Stimulated activated CD8-positive, alpha-beta memory T cell treated with anti-CD3 and anti-CD28 coated beads, Interleukin-7, amount 100 ng/mL, for 4 hours (primary cell): ENCODE results near the gene MZF1.

Experiments
- DNase-seq, 2 donors: peaks; one replicate each; pipeline ENCODE4 v3.0.0-alpha.2; 2020; ENCODE audit warnings: low read depth in 2 of 2

Gene MZF1

GRCh38 chr19:58555920-58556621, 17.1 kb downstream of the MZF1 start:
- DNase-seq = no peak

- no peak for DNase-seq
Observed at GRCh38 chr19:58555369-58555885, 17.7 kb downstream of the MZF1 start.

DNA sequence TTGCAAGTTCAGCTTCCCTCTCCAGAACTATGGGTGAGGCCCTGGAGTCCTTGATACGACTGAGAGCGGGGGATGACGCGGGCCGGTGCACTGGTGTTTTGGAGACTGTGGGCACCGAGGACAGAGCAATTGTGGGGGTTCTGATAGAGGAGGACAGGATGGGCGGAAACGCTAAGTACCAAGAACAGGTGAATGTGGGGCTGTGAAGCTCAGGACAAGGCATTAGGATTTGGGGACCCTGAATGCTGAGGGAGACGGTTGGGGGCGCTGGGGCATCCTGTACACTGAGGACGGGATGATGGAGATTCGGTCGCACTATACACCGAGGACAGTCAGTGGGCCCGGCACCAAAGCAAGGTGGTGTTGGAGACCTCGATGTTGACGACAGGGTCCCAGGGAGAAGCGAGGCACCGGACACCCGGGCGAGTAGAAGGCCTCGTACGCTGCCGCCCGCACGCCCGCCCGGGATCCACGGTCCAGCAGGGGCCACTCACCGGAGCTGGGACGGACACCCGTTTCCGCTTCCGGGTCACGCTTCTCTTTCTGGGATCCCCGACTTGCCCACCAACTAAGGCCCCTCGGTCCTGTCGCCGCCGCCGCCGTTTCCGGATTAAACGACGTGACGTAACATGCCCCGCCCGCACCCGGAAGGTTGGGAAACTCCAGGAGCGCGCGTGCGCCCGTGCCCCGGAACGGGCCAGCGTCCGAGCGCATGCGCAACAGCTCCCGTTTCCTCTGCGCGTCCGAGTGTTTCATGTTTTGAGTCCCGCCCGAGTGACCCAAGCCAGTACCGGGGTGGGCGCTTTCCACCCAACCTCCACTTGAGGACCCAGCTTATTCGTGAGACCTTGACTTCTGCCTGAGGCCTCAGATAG, 18.4 kb downstream of the MZF1 start, which contains the start of gene CHMP2A:
CHMP2A (minus strand) TSS at position 612 of the 875 bp plus-strand sequence. CDS start 893 bp downstream, outside the sequence.
- peak; percentile 96 for DNase-seq

GRCh38 chr19:58553799-58554493, 19.2 kb downstream of the MZF1 start:
- no peak for DNase-seq

GRCh38 chr19:58552655-58553054, 20.5 kb downstream of the MZF1 start:
- no peak for DNase-seq

DNA sequence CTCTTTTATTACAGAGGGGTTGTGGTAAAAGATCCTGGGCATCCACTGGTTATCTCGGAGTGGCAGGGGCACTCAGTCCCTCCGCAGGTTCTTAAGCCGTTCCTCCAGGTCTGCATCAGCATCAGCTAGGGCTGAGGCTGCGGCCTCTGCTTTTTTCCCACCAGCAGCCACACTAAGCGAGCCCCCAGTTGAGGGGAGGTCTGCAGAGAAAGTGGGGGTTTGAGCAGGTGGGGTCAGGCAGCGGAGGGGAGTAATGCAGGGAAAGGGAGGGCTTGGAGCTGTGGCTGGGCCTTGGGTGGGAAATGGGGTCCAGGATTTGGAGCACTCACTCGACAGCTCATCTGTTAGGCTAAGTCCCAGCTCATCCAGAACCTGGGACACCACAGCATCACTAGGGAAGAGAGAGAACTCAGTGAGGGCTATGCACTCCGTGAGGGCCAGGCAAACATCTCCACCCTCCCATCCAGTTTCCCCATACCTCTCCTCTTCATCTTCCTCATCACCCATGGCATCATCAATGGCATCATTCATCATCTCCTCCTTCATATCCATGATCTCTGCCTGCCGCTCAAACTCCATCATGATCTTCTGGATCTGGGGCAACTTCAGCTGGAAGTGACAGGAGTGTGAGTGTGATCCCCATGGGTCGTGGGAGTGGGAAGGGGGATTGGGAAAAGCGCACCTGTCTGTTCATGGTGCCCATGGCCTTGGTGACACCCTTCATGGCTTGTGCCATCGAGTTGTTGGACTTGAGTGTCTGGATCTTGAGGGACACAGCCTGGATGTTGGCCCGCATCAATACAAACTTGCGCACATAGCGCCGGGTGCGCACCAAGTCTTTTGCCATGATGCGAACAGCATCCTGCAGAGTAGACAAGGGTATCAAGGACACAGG, 21.3 kb downstream of the MZF1 start:
- no peak for DNase-seq

- no peak for DNase-seq
Observed at GRCh38 chr19:58551123-58551497, 22.0 kb downstream of the MZF1 start.

DNA sequence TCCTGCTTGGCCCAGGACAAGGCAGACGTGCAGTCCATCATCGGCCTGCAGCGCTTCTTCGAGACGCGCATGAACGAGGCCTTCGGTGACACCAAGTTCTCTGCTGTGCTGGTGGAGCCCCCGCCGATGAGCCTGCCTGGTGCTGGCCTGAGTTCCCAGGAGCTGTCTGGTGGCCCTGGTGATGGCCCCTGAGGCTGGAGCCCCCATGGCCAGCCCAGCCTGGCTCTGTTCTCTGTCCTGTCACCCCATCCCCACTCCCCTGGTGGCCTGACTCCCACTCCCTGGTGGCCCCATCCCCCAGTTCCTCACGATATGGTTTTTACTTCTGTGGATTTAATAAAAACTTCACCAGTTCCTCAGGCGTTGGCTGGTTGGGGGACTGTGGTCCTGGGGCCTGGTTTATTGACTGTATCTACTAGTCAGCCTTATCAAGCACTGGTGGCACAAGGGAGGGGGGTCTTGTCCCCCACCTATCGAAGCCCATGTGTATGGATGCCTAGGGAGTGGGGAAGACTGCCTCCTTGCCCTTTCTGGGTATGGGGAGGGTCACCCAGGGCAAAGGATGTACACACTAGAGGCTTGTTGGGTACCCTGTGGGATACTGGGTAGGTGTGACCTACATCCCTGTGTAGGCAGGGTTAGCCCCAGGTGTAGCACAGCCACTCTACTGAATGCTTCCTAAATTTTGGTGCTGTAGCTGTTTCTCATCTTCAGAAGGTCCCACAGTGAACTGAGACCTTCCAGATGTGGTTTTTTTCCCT, 22.6 kb downstream of the MZF1 start:
- DNase-seq = no peak

DNA sequence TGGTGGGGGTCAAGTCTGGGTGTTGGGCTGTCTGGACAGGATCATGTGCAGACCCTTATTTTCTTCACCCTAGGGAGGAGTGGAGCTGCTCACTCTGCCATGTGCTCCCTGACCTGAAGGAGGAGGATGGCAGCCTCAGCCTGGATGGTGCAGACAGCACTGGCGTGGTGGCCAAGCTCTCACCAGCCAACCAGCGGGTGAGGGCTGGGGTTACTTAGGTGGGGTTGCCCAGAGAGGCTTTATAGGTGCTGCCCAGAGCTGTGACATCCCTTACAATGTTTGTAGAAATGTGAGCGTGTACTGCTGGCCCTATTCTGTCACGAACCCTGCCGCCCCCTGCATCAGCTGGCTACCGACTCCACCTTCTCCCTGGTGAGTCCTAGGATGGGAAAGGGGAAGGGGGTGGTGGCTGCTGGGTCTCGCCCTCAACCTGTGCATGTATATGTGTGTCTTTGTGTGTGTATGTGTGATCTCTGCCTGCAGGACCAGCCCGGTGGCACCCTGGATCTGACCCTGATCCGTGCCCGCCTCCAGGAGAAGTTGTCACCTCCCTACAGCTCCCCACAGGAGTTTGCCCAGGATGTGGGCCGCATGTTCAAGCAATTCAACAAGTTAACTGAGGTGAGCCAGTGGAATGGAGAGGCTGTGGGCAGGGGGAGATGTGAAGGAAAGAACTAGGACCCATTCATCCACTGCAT, 23.3 kb downstream of the MZF1 start:
- DNase-seq = no peak

GRCh38 chr19:58548859-58549663, 24.1 kb downstream of the MZF1 start:
- no peak for DNase-seq

GRCh38 chr19:58547323-58548312, 25.5 kb downstream of the MZF1 start:
- DNase-seq = no peak

- DNase-seq = no peak
Observed at GRCh38 chr19:58546019-58546530, 27.1 kb downstream of the MZF1 start.

GRCh38 chr19:58545286-58546018, 27.7 kb downstream of the MZF1 start:
- no peak for DNase-seq

DNA sequence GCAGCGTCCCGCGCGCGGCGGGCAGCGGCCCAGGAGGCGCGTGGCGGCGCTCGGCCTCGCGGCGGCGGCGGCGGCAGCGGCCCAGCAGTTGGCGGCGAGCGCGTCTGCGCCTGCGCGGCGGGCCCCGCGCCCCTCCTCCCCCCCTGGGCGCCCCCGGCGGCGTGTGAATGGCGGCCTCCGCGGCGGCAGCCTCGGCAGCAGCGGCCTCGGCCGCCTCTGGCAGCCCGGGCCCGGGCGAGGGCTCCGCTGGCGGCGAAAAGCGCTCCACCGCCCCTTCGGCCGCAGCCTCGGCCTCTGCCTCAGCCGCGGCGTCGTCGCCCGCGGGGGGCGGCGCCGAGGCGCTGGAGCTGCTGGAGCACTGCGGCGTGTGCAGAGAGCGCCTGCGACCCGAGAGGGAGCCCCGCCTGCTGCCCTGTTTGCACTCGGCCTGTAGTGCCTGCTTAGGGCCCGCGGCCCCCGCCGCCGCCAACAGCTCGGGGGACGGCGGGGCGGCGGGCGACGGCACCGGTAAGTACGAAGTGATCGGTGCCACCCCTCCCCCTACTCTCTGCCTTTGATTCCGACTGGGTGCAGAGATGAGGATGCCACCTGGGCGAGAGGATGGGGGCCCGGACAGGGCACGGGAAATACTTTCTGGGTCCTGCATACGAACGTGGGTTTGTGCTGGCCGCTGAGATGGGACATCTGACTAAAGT, 28.4 kb downstream of the MZF1 start:
- DNase-seq = peak in 1 of 2 donors; percentile 74

DNA sequence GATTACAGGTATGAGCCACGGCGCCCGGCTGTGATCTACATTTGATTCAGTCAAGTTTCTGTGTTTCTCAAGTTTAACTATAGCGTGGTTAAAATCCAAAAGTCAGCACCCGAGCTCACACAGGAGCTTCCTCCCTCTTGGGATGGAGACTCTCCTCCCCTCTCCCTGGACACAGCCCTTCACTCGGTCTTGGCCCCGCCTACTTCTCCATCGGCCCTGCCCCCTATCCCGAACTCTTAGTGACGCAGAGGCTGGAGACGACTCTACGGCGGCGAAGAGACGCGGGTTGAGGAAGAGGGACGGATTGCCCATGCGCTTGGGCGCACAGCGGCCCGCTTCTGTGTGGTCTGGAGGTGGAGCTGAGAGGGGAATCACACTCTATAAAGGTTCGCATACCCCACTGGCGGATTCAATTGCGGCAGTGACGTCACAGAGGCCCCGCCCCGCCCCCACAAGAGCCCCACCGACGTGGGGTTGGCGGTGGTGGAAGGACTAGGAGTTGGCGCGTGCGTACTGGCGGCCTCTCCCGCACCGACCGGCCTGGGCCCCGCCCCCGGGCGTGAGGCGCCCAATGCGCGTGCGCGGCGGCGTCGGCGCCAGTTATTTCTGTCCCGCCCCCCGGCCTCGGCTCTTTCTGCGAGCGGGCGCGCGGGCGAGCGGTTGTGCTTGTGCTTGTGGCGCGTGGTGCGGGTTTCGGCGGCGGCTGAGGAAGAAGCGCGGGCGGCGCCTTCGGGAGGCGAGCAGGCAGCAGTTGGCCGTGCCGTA, 29.1 kb downstream of the MZF1 start, which contains the start of gene TRIM28:
TRIM28 (plus strand) TSS at position 239 of the 765 bp plus-strand sequence. CDS start 694 bp downstream, outside the sequence.
- DNase-seq = peak; percentile 100
